Measurements from ENCODE around the gene KRTAP13-3.

Gene KRTAP13-3

GRCh38 chr21:30443226-30443625 lies 17.5 kb upstream of the KRTAP13-3 start:
- no peak overlapping the region for H3K4me3 ChIP-seq (ENCODE audit: low read depth, low read length)
- no peak for DNase-seq (ENCODE audit: low read depth)
- TF ChIP-seq CTCF (conservative IDR thresholded peaks at IDR 0.05; ENCODE audit: low read depth, low read length), result no peak

- DNase-seq (ENCODE audit: low read depth), result no peak
- H3K4me3 ChIP-seq (ENCODE audit: low read depth, low read length), result no peak within 1 kb of the TSS
- no peak for TF ChIP-seq CTCF (conservative IDR thresholded peaks at IDR 0.05; ENCODE audit: low read depth, low read length)
Measured at GRCh38 chr21:30439975-30440374, 14.2 kb upstream of the KRTAP13-3 start, which contains the start of gene KRTAP15-1. Gene KRTAP15-1 (plus strand): TSS chr21:30440275. CDS start chr21:30440328, 53 bp downstream.

- H3K4me3 ChIP-seq (ENCODE audit: low read depth, low read length), result no peak overlapping the region
- TF ChIP-seq CTCF (conservative IDR thresholded peaks at IDR 0.05; ENCODE audit: low read depth, low read length), result no peak
- no peak for DNase-seq (ENCODE audit: low read depth)
Measured at GRCh38 chr21:30437010-30437565, 11.4 kb upstream of the KRTAP13-3 start.

- DNase-seq (ENCODE audit: low read depth), result peak; percentile 51
- peak; percentile 77 for TF ChIP-seq CTCF (conservative IDR thresholded peaks at IDR 0.05; ENCODE audit: low read depth, low read length)
- H3K4me3 ChIP-seq (ENCODE audit: low read depth, low read length), result no peak overlapping the region
Measured at GRCh38 chr21:30434033-30434631, 8.4 kb upstream of the KRTAP13-3 start.

GRCh38 chr21:30430170-30430655 lies 4.5 kb upstream of the KRTAP13-3 start, which contains the start of gene KRTAP13-4:
Gene KRTAP13-4 (plus strand): TSS chr21:30430220. CDS start chr21:30430276, 56 bp downstream.
- TF ChIP-seq CTCF (conservative IDR thresholded peaks at IDR 0.05; ENCODE audit: low read depth, low read length), result no peak
- DNase-seq (ENCODE audit: low read depth), result no peak
- no peak within 1 kb of the TSS for H3K4me3 ChIP-seq (ENCODE audit: low read depth, low read length)

- DNase-seq (ENCODE audit: low read depth), result no peak
- no peak for TF ChIP-seq CTCF (conservative IDR thresholded peaks at IDR 0.05; ENCODE audit: low read depth, low read length)
- no peak overlapping the region for H3K4me3 ChIP-seq (ENCODE audit: low read depth, low read length)
Measured at GRCh38 chr21:30426731-30427130, 1.0 kb upstream of the KRTAP13-3 start.

GRCh38 chr21:30415993-30416392 lies 9.7 kb downstream of the KRTAP13-3 start:
- no peak overlapping the region for H3K4me3 ChIP-seq (ENCODE audit: low read depth, low read length)
- TF ChIP-seq CTCF (conservative IDR thresholded peaks at IDR 0.05; ENCODE audit: low read depth, low read length), result no peak

More at GRCh38 chr21:30415993-30416392, 9.7 kb downstream of the KRTAP13-3 start:
- DNase-seq (ENCODE audit: low read depth), result no peak

Data from choroid plexus epithelial cell (primary cell).